Measurements from ENCODE around the gene LMAN2L.

Gene LMAN2L

GRCh38 chr2:96730212-96730611 lies 9.7 kb downstream of the LMAN2L start:
- Histone ChIP-seq H3K4me1 (ENCODE audit: insufficient read depth, low read length) (no peaks in the 10 kb centered on the region), H3K9ac (ENCODE audit: low read length) (no peak overlapping the region), H3K9me3 (ENCODE audit: low read length) (no peaks in the 10 kb centered on the region), H3K27me3 (ENCODE audit: control insufficient read depth in 1 of 2, insufficient read depth in 2 of 2, low read length in 2 of 2) (no peaks in the 10 kb centered on the region), H3K4me3 (ENCODE audit: low read depth in 1 of 2, low read length in 2 of 2) (no peak overlapping the region), H3K27ac (ENCODE audit: low read depth, low read length) (no peak overlapping the region), H3K36me3 (ENCODE audit: insufficient read depth, low read length) (peaks cover 53% of the 10 kb centered on the region)

GRCh38 chr2:96729748-96730147 lies 10.1 kb downstream of the LMAN2L start:
- H3K4me3 ChIP-seq (ENCODE audit: low read depth in 1 of 2, low read length in 2 of 2): no peak overlapping the region
- no peaks in the 10 kb centered on the region for H3K27me3 ChIP-seq (ENCODE audit: control insufficient read depth in 1 of 2, insufficient read depth in 2 of 2, low read length in 2 of 2)
- no peak overlapping the region for H3K9ac ChIP-seq (ENCODE audit: low read length)
- no peaks in the 10 kb centered on the region for H3K9me3 ChIP-seq (ENCODE audit: low read length)
- H3K27ac ChIP-seq (ENCODE audit: low read depth, low read length): no peak overlapping the region
- no peaks in the 10 kb centered on the region for H3K4me1 ChIP-seq (ENCODE audit: insufficient read depth, low read length)
- peaks cover 53% of the 10 kb centered on the region for H3K36me3 ChIP-seq (ENCODE audit: insufficient read depth, low read length)

- no peaks in the 10 kb centered on the region for H3K9me3 ChIP-seq (ENCODE audit: low read length)
- H3K27me3 ChIP-seq (ENCODE audit: control insufficient read depth in 1 of 2, insufficient read depth in 2 of 2, low read length in 2 of 2): no peaks in the 10 kb centered on the region
- no peaks in the 10 kb centered on the region for H3K4me1 ChIP-seq (ENCODE audit: insufficient read depth, low read length)
- peaks cover 34% of the 10 kb centered on the region for H3K36me3 ChIP-seq (ENCODE audit: insufficient read depth, low read length)
- H3K9ac ChIP-seq (ENCODE audit: low read length): no peak overlapping the region
- no peak overlapping the region for H3K27ac ChIP-seq (ENCODE audit: low read depth, low read length)
- H3K4me3 ChIP-seq (ENCODE audit: low read depth in 1 of 2, low read length in 2 of 2): no peak overlapping the region
These were observed 12.4 kb downstream of the LMAN2L start for GRCh38 chr2:96727431-96727830.

- Histone ChIP-seq H3K9me3 (ENCODE audit: low read length) (no peaks in the 10 kb centered on the region), H3K9ac (ENCODE audit: low read length) (no peak overlapping the region), H3K4me3 (ENCODE audit: low read depth in 1 of 2, low read length in 2 of 2) (no peak overlapping the region), H3K4me1 (ENCODE audit: insufficient read depth, low read length) (no peaks in the 10 kb centered on the region), H3K36me3 (ENCODE audit: insufficient read depth, low read length) (peaks cover 23% of the 10 kb centered on the region), H3K27me3 (ENCODE audit: control insufficient read depth in 1 of 2, insufficient read depth in 2 of 2, low read length in 2 of 2) (no peaks in the 10 kb centered on the region), H3K27ac (ENCODE audit: low read depth, low read length) (no peak overlapping the region)
These were observed 13.7 kb downstream of the LMAN2L start for GRCh38 chr2:96726131-96726530.

- H3K9me3 ChIP-seq (ENCODE audit: low read length): no peaks in the 10 kb centered on the region
- no peaks in the 10 kb centered on the region for H3K27me3 ChIP-seq (ENCODE audit: control insufficient read depth in 1 of 2, insufficient read depth in 2 of 2, low read length in 2 of 2)
- no peaks in the 10 kb centered on the region for H3K4me1 ChIP-seq (ENCODE audit: insufficient read depth, low read length)
- peaks cover 25% of the 10 kb centered on the region for H3K36me3 ChIP-seq (ENCODE audit: insufficient read depth, low read length)
- no peak overlapping the region for H3K4me3 ChIP-seq (ENCODE audit: low read depth in 1 of 2, low read length in 2 of 2)
- H3K27ac ChIP-seq (ENCODE audit: low read depth, low read length): no peak overlapping the region
- no peak overlapping the region for H3K9ac ChIP-seq (ENCODE audit: low read length)
These were observed 23.5 kb downstream of the LMAN2L start for GRCh38 chr2:96716388-96716787.

- no peaks in the 10 kb centered on the region for H3K9me3 ChIP-seq (ENCODE audit: low read length)
- H3K27ac ChIP-seq (ENCODE audit: low read depth, low read length): no peak overlapping the region
- no peaks in the 10 kb centered on the region for H3K27me3 ChIP-seq (ENCODE audit: control insufficient read depth in 1 of 2, insufficient read depth in 2 of 2, low read length in 2 of 2)
- H3K4me3 ChIP-seq (ENCODE audit: low read depth in 1 of 2, low read length in 2 of 2): no peak overlapping the region
- no peaks in the 10 kb centered on the region for H3K4me1 ChIP-seq (ENCODE audit: insufficient read depth, low read length)
- peaks cover 32% of the 10 kb centered on the region for H3K36me3 ChIP-seq (ENCODE audit: insufficient read depth, low read length)
- no peak overlapping the region for H3K9ac ChIP-seq (ENCODE audit: low read length)
These were observed 24.2 kb downstream of the LMAN2L start for GRCh38 chr2:96715658-96716057.

GRCh38 chr2:96710985-96711384 lies 28.9 kb downstream of the LMAN2L start:
- H3K36me3 ChIP-seq (ENCODE audit: insufficient read depth, low read length): peaks cover 59% of the 10 kb centered on the region
- no peak overlapping the region for H3K9ac ChIP-seq (ENCODE audit: low read length)
- H3K27me3 ChIP-seq (ENCODE audit: control insufficient read depth in 1 of 2, insufficient read depth in 2 of 2, low read length in 2 of 2): no peaks in the 10 kb centered on the region
- H3K4me1 ChIP-seq (ENCODE audit: insufficient read depth, low read length): no peaks in the 10 kb centered on the region
- H3K4me3 ChIP-seq (ENCODE audit: low read depth in 1 of 2, low read length in 2 of 2): no peak overlapping the region
- H3K27ac ChIP-seq (ENCODE audit: low read depth, low read length): no peak overlapping the region
- H3K9me3 ChIP-seq (ENCODE audit: low read length): no peaks in the 10 kb centered on the region

- Histone ChIP-seq H3K36me3 (ENCODE audit: insufficient read depth, low read length) (peaks cover 41% of the 10 kb centered on the region), H3K9me3 (ENCODE audit: low read length) (no peaks in the 10 kb centered on the region), H3K9ac (ENCODE audit: low read length) (no peak overlapping the region), H3K27ac (ENCODE audit: low read depth, low read length) (no peak overlapping the region), H3K4me3 (ENCODE audit: low read depth in 1 of 2, low read length in 2 of 2) (no peak overlapping the region), H3K4me1 (ENCODE audit: insufficient read depth, low read length) (no peaks in the 10 kb centered on the region), H3K27me3 (ENCODE audit: control insufficient read depth in 1 of 2, insufficient read depth in 2 of 2, low read length in 2 of 2) (no peaks in the 10 kb centered on the region)
These were observed 36.7 kb downstream of the LMAN2L start for GRCh38 chr2:96703021-96703751.

- Histone ChIP-seq H3K4me3 (ENCODE audit: low read depth in 1 of 2, low read length in 2 of 2) (no peak overlapping the region), H3K4me1 (ENCODE audit: insufficient read depth, low read length) (no peaks in the 10 kb centered on the region), H3K36me3 (ENCODE audit: insufficient read depth, low read length) (peaks cover 32% of the 10 kb centered on the region), H3K9me3 (ENCODE audit: low read length) (no peaks in the 10 kb centered on the region), H3K27ac (ENCODE audit: low read depth, low read length) (no peak overlapping the region), H3K9ac (ENCODE audit: low read length) (no peak overlapping the region), H3K27me3 (ENCODE audit: control insufficient read depth in 1 of 2, insufficient read depth in 2 of 2, low read length in 2 of 2) (no peaks in the 10 kb centered on the region)
These were observed 37.6 kb downstream of the LMAN2L start for GRCh38 chr2:96702098-96702785.

- Histone ChIP-seq H3K9me3 (ENCODE audit: low read length) (no peaks in the 10 kb centered on the region), H3K9ac (ENCODE audit: low read length) (no peak overlapping the region), H3K4me3 (ENCODE audit: low read depth in 1 of 2, low read length in 2 of 2) (no peak overlapping the region), H3K4me1 (ENCODE audit: insufficient read depth, low read length) (no peaks in the 10 kb centered on the region), H3K27ac (ENCODE audit: low read depth, low read length) (no peak overlapping the region), H3K36me3 (ENCODE audit: insufficient read depth, low read length) (peaks cover 26% of the 10 kb centered on the region), H3K27me3 (ENCODE audit: control insufficient read depth in 1 of 2, insufficient read depth in 2 of 2, low read length in 2 of 2) (no peaks in the 10 kb centered on the region)
These were observed 38.2 kb downstream of the LMAN2L start for GRCh38 chr2:96701636-96702035.

GRCh38 chr2:96700086-96700485 lies 39.8 kb downstream of the LMAN2L start:
- H3K27ac ChIP-seq (ENCODE audit: low read depth, low read length): no peak overlapping the region
- H3K4me1 ChIP-seq (ENCODE audit: insufficient read depth, low read length): no peaks in the 10 kb centered on the region
- H3K4me3 ChIP-seq (ENCODE audit: low read depth in 1 of 2, low read length in 2 of 2): no peak overlapping the region
- H3K9me3 ChIP-seq (ENCODE audit: low read length): no peaks in the 10 kb centered on the region
- peaks cover 11% of the 10 kb centered on the region for H3K36me3 ChIP-seq (ENCODE audit: insufficient read depth, low read length)
- H3K9ac ChIP-seq (ENCODE audit: low read length): no peak overlapping the region
- no peaks in the 10 kb centered on the region for H3K27me3 ChIP-seq (ENCODE audit: control insufficient read depth in 1 of 2, insufficient read depth in 2 of 2, low read length in 2 of 2)

GRCh38 chr2:96699621-96700020 lies 40.2 kb downstream of the LMAN2L start:
- Histone ChIP-seq H3K27me3 (ENCODE audit: control insufficient read depth in 1 of 2, insufficient read depth in 2 of 2, low read length in 2 of 2) (no peaks in the 10 kb centered on the region), H3K4me1 (ENCODE audit: insufficient read depth, low read length) (no peaks in the 10 kb centered on the region), H3K9me3 (ENCODE audit: low read length) (no peaks in the 10 kb centered on the region), H3K27ac (ENCODE audit: low read depth, low read length) (no peak overlapping the region), H3K9ac (ENCODE audit: low read length) (no peak overlapping the region), H3K36me3 (ENCODE audit: insufficient read depth, low read length) (peaks cover 7% of the 10 kb centered on the region), H3K4me3 (ENCODE audit: low read depth in 1 of 2, low read length in 2 of 2) (no peak overlapping the region)
